Motor neuron (in vitro differentiated cells): Measurements from ENCODE around the gene TPBGL. TPM values are rescaled to one million over a fixed set of nuclear protein-coding genes. Genes with fewer than 3 reads are reported as not detected.

ENCODE experiments used
- ATAC-seq, 8 experiments: fragments of 200-7000 bp; cut with Tn5 transposase; replicated peaks in 6 of 8; 2 replicates each; pipeline ENCODE4 v1.8.0; 2021; ENCODE audit warnings: mild to moderate bottlenecking in 8 of 8, moderate library complexity in 8 of 8
- H3K27ac ChIP-seq, 2 donors: fragments of 250-450 bp; sonication (Bioruptor Pico); 2 replicates each; pipeline ENCODE4 v1.9.0; 2021; ENCODE audit warnings: antibody characterized with exemption in 2 of 2, mild to moderate bottlenecking in 2 of 2, moderate library complexity in 1 of 2
- H3K4me1 ChIP-seq, 2 donors: fragments of 250-450 bp; sonication (Bioruptor Pico); replicated peaks in 1 of 2; 2 replicates each; pipeline ENCODE4 v1.6.1; 2021; ENCODE audit warnings: antibody characterized with exemption in 2 of 2, mild to moderate bottlenecking in 2 of 2, moderate library complexity in 1 of 2
- H3K4me3 ChIP-seq, 5 donors: fragments of 250-450 bp; sonication (Bioruptor Pico); 2 replicates each; pipeline ENCODE4 v1.9.0; 2021; ENCODE audit warnings: antibody characterized with exemption in 5 of 5, mild to moderate bottlenecking in 5 of 5, moderate library complexity in 4 of 5
- WGBS, 10 experiments: fragments of 450-650 bp; shearing (Covaris generic); methylation state at CpG; one replicate each; pipeline ENCODE4 v1.0.0; 2022; 5-methylcytosine and 5-hydroxymethylcytosine counted together
- in situ Hi-C, 9 experiments: fragments of 400-800 bp; cut with MboI; loops; one replicate each; pipeline ENCODE4 v1.15.0; 2021; ENCODE audit warnings: low sequenced_read_pairs in 9 of 9, low pct_unique_long_range_greater_than_20kb in 2 of 9; ENCODE audit not compliant: unreplicated experiment in 9 of 9
- total RNA-seq, 8 experiments: library from RNA; unstranded; fragments of 300-600 nt; gene quantifications; 2 replicates each; pipeline versions ENCODE4 v1.2.3 to v1.2.4, GENCODE V29; 2022

The TPBGL gene
- total RNA-seq, 8 experiments from 2014 or later = 0.17 to 0.81 (median 0.30) TPM

DNA sequence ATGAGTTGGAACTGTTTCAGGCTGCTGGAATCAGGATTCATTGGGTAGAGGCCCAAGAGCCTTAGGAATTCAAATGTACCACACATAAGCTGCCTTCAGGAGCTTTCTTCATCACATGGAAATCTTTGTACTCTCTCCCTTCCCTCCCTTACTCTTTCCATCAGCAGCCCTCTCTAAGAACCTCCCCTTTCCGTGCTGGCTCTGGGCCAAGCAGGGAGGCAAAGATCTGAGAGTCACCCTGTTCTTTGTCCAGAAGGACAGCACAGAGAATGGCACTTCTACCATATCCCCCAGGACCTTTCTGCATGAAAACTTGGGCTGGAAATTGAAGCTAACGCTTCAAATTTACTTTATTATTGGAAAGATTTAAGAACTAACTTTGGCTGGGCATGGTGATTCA is 20.7 kb upstream of the TPBGL start:
- in situ Hi-C loops = no loop called here

DNA sequence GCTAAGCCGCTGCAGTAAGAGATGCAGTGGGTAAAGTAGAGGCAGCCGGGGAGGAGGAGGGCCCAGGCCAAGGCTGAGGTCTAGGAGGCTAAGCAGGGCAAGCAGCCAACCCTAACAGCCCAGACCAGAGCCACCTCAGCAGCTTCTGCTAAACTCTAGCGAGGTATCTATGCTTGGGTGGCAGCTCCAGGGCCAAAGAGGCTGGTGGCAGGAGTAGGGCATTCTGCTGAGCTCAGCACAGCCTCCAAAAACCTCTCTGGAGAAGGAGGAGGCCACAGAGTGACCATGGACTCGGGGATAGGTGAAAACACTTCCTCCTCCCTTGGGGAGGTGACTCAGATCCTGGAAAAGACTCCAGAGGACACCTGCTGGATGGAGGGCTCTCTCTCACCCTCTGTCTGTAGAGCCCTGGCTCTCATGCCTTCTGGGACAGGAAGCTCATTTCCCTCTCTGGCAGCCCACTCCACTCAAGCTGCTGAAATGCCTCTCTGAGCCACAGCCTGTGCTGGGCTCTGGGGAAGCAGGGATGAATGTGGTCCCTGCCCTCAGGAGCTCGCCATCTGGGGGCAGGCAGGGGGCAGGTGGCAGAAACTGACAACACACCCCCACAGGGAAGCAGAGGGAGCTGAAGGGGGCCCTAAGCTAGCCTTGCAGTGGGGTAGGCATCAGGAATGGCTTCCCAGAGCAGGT is 16.5 kb upstream of the TPBGL start:
- H3K4me1 ChIP-seq = no peaks in the 10 kb centered on the region
- in situ Hi-C loops = no loop called here
- ATAC-seq = peak in 2 of 8 experiments; percentile 43 to 53
- H3K4me3 ChIP-seq = no peak overlapping the region
- H3K27ac ChIP-seq = no peak overlapping the region
- 48 to 100% (median 60%) methylated on average over 1 to 4 of the region's 5 CpGs; no CpG with 5 or more reads in 5 of the 10 experiments for WGBS, 10 experiments

More for the DNA sequence above, 20.7 kb upstream of the TPBGL start:
- Histone ChIP-seq H3K27ac (no peak overlapping the region), H3K4me3 (no peak overlapping the region), H3K4me1 (no peaks in the 10 kb centered on the region)
- no peak for ATAC-seq
- WGBS, 10 experiments = 0 to 100% (median 33%) methylated on average over 1 to 2 of the region's 2 CpGs; no CpG with 5 or more reads in 1 of the 10 experiments

DNA sequence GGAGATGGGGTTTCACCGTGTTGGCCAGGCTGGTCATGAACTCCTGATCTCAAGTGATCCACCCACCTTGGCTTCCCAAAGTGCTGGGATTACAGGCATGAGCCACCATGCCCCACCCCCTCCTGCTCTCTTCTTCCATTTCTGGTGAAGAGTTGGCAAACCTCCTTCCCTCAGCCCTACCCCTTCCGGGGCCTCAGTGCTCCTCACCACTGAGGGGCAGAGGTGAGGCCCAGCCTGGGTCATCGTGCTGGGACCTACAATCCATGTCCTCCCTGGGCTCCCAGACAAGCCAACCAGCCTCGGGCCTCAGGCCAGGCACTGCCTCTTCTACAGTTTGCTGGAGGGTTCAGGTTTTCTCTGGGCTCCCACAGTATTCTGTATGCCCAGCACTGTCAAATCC is 14.8 kb upstream of the TPBGL start:
- in situ Hi-C loops = loop anchor here in 8 of 9 experiments (25.0 kb wide), 3 partner anchors 88 to 288 kb away; partner anchors contain the start of genes SPCS2 (in 2 of the 8) and XRRA1 (in 2 of the 8)
- 71 to 100% (median 80%) methylated on average over 1 of the region's 4 CpGs; no CpG with 5 or more reads in 7 of the 10 experiments for WGBS, 10 experiments
- Histone ChIP-seq H3K27ac (no peak overlapping the region), H3K4me1 (peaks cover 0 to 3% of the 10 kb centered on the region in 2 donors), H3K4me3 (no peak overlapping the region)
- ATAC-seq = no peak

- in situ Hi-C loops = loop anchor here in 8 of 9 experiments (25.0 kb wide), 3 partner anchors 92 to 292 kb away; partner anchors contain the start of genes SPCS2 (in 2 of the 8) and XRRA1 (in 2 of the 8)
These were observed 11.1 kb upstream of the TPBGL start for GRCh38 chr11:75229466-75229865.

GRCh38 chr11:75230621-75231020 is 10.0 kb upstream of the TPBGL start:
- Histone ChIP-seq H3K4me3 (no peak overlapping the region), H3K4me1 (peaks cover 1 to 17% of the 10 kb centered on the region in 2 donors), H3K27ac (no peak overlapping the region)
- no peak for ATAC-seq
- in situ Hi-C loops = loop anchor here in 8 of 9 experiments (25.0 kb wide), 3 partner anchors 93 to 293 kb away; partner anchors contain the start of genes SPCS2 (in 2 of the 8) and XRRA1 (in 2 of the 8)
- 0 to 100% (median 78%) methylated on average over 1 to 2 of the region's 2 CpGs; no CpG with 5 or more reads in 4 of the 10 experiments for WGBS, 10 experiments

More at GRCh38 chr11:75229466-75229865, 11.1 kb upstream of the TPBGL start:
- H3K27ac ChIP-seq = no peak overlapping the region
- no peak overlapping the region for H3K4me3 ChIP-seq
- ATAC-seq = no peak
- 83 to 86% methylated on average over 1 of the region's 2 CpGs; no CpG with 5 or more reads in 8 of the 10 experiments for WGBS, 10 experiments
- peaks cover 0 to 14% of the 10 kb centered on the region in 2 donors for H3K4me1 ChIP-seq

DNA sequence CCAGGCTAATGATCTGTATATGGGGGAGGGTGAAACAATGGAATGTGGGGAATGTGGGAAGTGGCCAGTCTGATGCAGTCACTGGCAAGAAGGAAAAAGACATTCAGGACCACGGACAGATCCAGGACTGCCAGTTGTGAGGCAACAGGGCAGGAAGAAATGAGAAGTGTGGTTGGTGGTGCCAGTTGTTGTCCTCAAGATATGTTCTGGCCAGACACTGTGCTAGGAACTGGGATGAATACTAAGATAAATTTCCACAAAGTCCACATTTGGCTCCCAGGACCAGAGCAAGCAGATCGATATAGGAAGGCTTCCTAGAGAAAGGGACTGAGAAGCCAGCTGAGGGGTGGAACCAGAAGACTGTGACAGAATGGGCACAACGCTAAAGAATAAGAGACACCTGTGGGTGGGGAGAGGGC is 6.8 kb upstream of the TPBGL start:
- 30 to 100% (median 60%) methylated on average over 1 to 3 of the region's 3 CpGs; no CpG with 5 or more reads in 3 of the 10 experiments for WGBS, 10 experiments
- ATAC-seq = peak in 3 of 8 experiments; percentile 60 to 66 (median 61)
- no peak overlapping the region for H3K4me3 ChIP-seq
- H3K4me1 ChIP-seq = peaks cover 10 to 29% of the 10 kb centered on the region in 2 donors
- H3K27ac ChIP-seq = no peak overlapping the region
- in situ Hi-C loops = loop anchor here in 8 of 9 experiments (25.0 kb wide), 3 partner anchors 96 to 296 kb away; partner anchors contain the start of genes SPCS2 (in 2 of the 8) and XRRA1 (in 2 of the 8)

- Histone ChIP-seq H3K27ac (peak overlapping the region; percentile 79 to 80), H3K4me1 (peaks cover 10 to 26% of the 10 kb centered on the region in 2 donors), H3K4me3 (no peak overlapping the region)
- in situ Hi-C loops = loop anchor here in 8 of 9 experiments (25.0 kb wide), 3 partner anchors 99 to 299 kb away; partner anchors contain the start of genes SPCS2 (in 2 of the 8) and XRRA1 (in 2 of the 8)
- peak in 5 of 8 experiments; percentile 83 to 87 (median 85) for ATAC-seq
- WGBS, 10 experiments = 0 to 63% (median 27%) methylated on average over 1 to 7 of the region's 8 CpGs; no CpG with 5 or more reads in 4 of the 10 experiments
These were observed 4.5 kb upstream of the TPBGL start for GRCh38 chr11:75236062-75236461.

DNA sequence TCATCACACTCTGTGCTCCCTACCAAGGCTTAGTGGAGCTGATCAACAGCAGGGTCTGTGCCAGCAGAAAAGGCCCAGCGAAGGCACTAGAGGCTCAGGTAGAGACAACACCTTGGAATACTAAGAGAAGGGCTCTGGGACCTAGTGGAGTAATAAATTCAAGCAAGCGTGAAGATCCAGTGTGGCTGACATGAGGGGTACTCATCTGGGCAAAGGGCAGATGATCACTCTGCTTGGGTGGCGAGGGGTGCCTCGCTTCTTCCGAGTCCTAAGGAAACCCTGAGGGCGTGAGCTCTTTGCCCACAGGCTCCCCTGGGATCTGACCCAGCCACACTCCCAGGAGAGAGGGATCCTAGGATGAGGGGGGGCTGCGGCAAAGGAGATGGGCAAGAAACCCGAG is 3.5 kb upstream of the TPBGL start:
- Histone ChIP-seq H3K4me3 (no peak overlapping the region), H3K4me1 (peaks cover 10 to 18% of the 10 kb centered on the region in 2 donors), H3K27ac (no peak overlapping the region)
- in situ Hi-C loops = loop anchor here in 8 of 9 experiments (25.0 kb wide), 3 partner anchors 100 to 300 kb away; partner anchors contain the start of genes SPCS2 (in 2 of the 8) and XRRA1 (in 2 of the 8)
- WGBS, 10 experiments = 67 to 70% methylated on average over 1 to 2 of the region's 8 CpGs; no CpG with 5 or more reads in 8 of the 10 experiments
- ATAC-seq = no peak

DNA sequence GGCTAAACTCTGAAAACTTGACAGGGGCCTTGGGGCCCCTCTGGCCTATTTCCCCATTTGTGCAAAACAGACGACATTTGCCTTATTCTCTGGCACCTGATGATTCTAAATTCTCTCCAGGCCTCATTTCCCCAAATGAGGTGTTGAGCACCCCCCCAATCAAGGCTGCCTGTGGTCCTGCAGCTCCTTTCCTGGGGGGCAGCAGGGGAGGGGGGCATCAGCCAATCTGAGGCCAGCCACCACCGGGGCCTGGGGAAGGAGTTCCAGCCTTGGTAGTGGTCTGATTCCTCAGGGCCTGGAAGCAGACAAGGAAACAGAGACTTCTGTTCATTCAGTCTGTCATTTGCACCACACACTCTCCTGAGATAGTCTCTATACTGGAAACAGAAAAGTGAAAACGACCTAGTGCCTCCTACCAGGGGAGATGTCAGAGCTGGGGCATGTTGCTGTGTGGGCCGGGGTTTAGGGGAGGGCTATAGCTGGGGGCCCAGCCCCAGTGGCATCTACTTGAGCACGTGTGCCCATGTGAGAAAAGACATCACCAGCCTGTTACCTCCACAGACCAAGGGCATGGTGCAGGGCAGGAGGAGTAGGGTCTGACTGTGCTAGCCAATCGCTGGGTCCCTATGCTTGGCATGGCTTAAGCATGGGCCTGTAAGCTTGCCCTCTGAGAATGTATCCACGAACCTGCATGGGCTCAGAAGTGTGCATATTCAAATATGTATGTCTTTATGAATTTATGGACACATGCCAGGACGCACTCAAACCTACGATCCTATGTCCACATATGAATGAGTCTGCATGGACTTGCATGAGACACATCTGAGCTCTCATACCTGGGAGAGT is 1.8 kb upstream of the TPBGL start:
- Histone ChIP-seq H3K4me1 (peaks cover 10 to 18% of the 10 kb centered on the region in 2 donors), H3K4me3 (no peak overlapping the region), H3K27ac (no peak overlapping the region)
- in situ Hi-C loops = loop anchor here in 8 of 9 experiments (25.0 kb wide), 3 partner anchors 102 to 302 kb away; partner anchors contain the start of genes SPCS2 (in 2 of the 8) and XRRA1 (in 2 of the 8)
- ATAC-seq = peak in 2 of 8 experiments; percentile 2 to 65
- WGBS, 10 experiments = 0 to 100% (median 60%) methylated on average over 1 to 5 of the region's 9 CpGs; no CpG with 5 or more reads in 3 of the 10 experiments

DNA sequence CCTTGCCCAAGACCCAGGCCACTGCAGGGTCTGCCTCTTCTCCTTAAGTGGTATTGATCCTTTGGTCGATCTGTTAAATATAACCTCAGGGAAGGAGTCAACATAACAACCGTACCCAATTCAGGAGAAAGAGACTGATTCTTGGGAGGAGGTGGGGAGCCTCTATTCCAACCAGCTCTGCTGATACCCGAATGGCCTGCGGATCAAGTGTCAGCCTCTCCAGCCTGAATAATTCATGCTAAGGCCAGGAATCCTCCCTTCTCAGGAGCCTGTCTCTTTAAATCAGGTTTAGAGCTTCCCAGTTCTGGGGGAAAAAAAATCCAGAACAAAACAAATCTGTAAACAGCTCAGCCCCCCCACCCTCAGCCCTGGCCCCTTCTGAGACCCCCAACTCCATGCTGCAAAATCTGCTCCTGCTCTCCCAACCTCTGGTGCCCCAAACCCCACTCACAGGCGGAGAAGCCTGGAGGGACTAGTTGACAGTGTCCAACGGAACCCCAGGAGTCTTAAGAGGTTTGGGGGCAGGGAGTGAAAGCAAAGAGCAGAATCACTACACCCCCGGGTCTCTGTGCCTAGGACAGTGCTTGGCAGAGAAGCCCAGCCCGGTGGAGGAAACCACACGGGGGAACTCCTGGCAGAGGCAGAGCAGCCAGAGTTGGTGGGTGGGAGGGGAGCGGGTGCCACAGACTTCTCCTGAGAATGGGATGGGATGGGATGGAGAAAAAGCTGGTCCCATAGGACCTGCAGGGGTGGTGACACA is 863 bp upstream of the TPBGL start:
- in situ Hi-C loops = loop anchor here (10.0 to 25.0 kb wide), 5 partner anchors 95 to 302 kb away; partner anchors contain the start of genes SPCS2 (in 2 of the 9) and XRRA1 (in 2 of the 9)
- ATAC-seq = peak in 3 of 8 experiments; percentile 10 to 22 (median 11)
- peak overlapping the region; percentile 47 to 62 (median 50) for H3K4me3 ChIP-seq
- H3K27ac ChIP-seq = no peak overlapping the region
- H3K4me1 ChIP-seq = peaks cover 10 to 18% of the 10 kb centered on the region in 2 donors
- 0 to 25% (median 14%) methylated on average over 1 to 3 of the region's 10 CpGs; no CpG with 5 or more reads in 5 of the 10 experiments for WGBS, 10 experiments

DNA sequence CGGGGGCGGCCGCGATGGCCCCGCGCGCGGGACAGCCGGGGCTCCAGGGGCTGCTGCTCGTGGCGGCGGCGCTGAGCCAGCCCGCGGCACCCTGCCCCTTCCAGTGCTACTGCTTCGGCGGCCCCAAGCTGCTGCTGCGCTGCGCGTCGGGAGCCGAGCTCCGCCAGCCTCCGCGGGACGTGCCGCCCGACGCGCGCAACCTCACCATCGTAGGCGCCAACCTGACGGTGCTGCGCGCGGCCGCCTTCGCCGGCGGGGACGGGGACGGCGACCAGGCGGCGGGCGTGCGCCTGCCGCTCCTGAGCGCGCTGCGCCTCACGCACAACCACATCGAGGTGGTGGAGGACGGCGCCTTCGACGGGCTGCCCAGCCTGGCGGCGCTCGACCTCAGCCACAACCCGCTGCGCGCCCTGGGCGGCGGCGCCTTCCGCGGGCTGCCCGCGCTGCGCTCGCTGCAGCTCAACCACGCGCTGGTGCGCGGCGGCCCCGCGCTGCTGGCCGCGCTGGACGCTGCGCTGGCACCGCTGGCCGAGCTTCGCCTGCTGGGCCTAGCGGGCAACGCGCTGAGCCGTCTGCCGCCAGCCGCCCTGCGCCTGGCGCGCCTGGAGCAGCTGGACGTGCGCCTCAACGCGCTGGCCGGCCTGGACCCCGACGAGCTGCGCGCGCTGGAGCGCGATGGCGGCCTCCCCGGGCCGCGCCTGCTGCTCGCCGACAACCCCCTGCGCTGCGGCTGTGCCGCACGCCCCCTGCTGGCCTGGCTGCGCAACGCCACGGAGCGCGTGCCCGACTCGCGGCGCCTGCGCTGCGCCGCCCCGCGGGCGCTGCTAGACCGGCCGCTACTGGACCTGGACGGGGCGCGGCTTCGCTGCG is 697 bp downstream of the TPBGL start:
- in situ Hi-C loops = loop anchor here (10.0 to 25.0 kb wide), 5 partner anchors 96 to 304 kb away; partner anchors contain the start of genes SPCS2 (in 2 of the 9) and XRRA1 (in 2 of the 9)
- peak; percentile 76 to 92 (median 88) for ATAC-seq
- Histone ChIP-seq H3K4me1 (peaks cover 6 to 11% of the 10 kb centered on the region in 2 donors), H3K27ac (peak overlapping the region; percentile 30 to 69), H3K4me3 (peak overlapping the region; percentile 47 to 62 (median 50))
- WGBS, 10 experiments = 0 to 2% (median 0%) methylated on average over 11 to 27 of the region's 140 CpGs; no CpG with 5 or more reads in 7 of the 10 experiments
